ENCODE measurements around the gene CADPS.

The CADPS gene

DNA sequence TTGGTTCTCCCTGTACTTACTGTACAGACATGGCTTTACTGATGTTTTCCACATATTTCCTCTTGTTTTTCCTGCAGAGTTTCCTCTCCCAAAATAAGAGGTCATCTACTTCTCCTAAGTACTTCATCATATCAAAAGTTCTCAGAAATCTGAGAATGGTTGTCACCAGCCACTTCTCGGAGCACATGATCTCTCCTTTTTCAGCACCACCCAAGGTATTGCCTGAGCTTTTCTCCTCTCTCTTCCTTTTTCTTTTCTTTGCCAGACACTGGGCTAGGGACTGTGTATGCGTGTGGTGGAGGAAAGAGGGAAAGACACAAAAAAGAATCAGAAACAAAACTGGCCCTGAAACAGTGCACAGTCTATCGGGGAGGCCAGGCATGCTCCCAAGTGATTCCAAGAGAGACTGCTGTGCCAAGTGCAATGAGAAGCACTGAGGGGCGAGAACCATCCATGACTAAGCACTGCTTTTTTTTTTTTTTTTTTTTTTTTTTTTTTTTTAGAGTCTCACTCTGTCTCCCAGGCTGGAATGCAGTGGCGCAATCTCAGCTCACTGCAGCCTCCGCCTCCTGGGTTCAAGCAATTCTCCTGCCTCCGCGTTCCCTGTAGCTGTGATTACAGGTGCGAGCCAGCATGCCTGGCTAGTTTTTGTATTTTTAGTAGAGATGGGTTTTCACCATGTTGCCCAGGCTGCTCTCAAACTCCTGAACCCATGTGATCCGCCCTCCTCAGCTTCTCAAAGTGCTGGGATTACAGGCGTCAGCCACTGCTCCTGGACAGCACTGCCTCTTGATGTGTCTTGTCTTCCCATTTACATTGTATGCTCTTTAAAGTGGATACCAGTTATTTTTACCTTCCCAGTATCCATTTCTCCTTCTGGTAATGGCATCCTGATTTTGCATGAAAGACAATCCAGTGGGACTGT, 307.9 kb downstream of the CADPS start:
- TF ChIP-seq GATA3 (IDR thresholded peaks at IDR 0.05; ENCODE audit: low read depth, low read length) (no peak), GATA2 (IDR thresholded peaks at IDR 0.05; ENCODE audit: low read depth, low read length) (no peak)

DNA sequence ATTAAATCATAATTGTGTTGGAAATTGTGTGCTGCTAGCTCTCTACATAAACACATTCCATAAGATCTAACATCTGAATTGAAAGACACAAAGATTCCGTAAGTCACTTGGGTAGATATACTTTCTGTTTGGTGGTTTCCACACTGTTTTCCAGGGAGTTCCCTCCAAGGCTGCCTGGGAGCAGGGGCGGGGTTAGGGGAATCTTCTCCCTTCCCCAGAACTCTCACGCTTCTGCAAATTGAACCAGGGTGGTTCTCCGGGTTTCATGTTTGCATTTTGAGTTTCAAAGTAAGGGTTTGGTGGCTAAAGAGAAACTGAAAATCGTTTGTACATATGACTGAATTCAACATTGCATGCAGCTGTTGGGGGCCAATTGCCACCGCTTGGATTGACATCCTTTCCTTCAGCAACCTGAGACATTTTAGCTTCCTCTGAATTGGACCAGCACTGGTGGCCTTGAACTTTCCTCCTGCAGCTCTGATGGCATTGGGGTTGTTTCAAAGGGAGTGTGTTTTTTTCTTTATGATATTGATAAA, 309.1 kb downstream of the CADPS start:
- no peak for TF ChIP-seq GATA2 (IDR thresholded peaks at IDR 0.05; ENCODE audit: low read depth, low read length)
- TF ChIP-seq GATA3 (IDR thresholded peaks at IDR 0.05; ENCODE audit: low read depth, low read length): no peak

DNA sequence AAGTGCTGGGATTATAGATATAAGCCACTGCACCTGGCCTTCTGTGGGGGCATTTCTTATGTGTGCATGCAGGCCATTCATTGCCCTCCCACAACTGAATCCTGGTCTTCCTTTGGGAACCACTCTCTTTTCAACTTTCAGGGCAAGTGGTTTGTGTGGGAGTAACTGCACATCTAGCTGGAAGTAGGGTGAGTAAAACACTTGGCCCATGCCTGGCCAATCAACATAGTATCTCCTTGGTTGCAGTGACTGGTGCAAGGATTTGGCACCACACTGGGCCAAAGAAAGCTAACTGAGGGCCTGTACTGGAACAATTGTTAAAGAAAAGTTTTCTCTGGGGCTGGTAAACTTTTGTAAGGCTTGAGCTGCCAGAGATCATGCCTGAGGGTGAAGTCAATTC, 312.6 kb downstream of the CADPS start:
- no peak for TF ChIP-seq GATA2 (IDR thresholded peaks at IDR 0.05; ENCODE audit: low read depth, low read length)
- TF ChIP-seq GATA3 (IDR thresholded peaks at IDR 0.05; ENCODE audit: low read depth, low read length): no peak

- no peak for TF ChIP-seq GATA2 (IDR thresholded peaks at IDR 0.05; ENCODE audit: low read depth, low read length)
- no peak for TF ChIP-seq GATA3 (IDR thresholded peaks at IDR 0.05; ENCODE audit: low read depth, low read length)
These were observed 313.2 kb downstream of the CADPS start for GRCh38 chr3:62562017-62562416.

- TF ChIP-seq GATA2 (IDR thresholded peaks at IDR 0.05; ENCODE audit: low read depth, low read length) (no peak), GATA3 (IDR thresholded peaks at IDR 0.05; ENCODE audit: low read depth, low read length) (no peak)
These were observed 315.3 kb downstream of the CADPS start for GRCh38 chr3:62559831-62560445.

- TF ChIP-seq GATA2 (IDR thresholded peaks at IDR 0.05; ENCODE audit: low read depth, low read length) (no peak), GATA3 (IDR thresholded peaks at IDR 0.05; ENCODE audit: low read depth, low read length) (no peak)
These were observed 316.6 kb downstream of the CADPS start for GRCh38 chr3:62558549-62559112.

DNA sequence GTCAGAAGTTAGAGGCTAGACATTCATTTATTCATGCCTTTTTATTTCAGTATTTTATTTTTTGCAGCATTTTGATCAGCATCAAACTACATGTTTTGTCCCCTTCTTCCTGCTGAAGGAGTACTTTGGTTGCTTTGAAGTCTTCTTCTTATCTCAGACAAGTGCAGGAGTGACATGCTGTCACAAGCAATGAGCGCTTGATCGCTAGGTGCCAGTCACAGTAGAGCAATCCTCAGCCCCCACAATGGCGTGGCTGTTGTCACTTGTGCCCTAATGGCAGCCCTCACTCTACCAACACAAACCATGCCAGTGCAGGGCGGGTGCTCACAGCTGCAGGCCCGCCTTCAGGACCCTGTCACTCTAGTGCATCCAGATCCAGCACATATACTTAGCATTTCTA, 317.2 kb downstream of the CADPS start:
- TF ChIP-seq GATA3 (IDR thresholded peaks at IDR 0.05; ENCODE audit: low read depth, low read length) (no peak), GATA2 (IDR thresholded peaks at IDR 0.05; ENCODE audit: low read depth, low read length) (no peak)

DNA sequence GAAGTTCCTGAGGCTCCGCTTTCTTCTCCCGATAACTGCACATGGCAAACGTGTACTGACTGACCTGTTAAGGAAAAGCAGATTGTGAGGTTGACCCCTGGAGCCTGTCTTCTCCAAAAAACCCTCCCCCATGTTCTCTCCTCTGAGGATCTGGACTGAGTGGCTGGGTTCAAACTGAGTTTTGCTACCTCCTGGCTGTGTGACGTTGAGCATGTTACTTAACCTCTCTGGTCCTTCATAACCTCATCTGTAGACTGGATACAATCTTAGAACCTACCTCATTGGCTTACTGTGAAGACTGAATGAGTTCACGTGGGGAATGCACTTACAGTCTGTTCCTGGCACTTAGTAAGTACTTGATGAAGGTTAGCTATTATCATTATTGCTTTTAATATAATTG, 317.8 kb downstream of the CADPS start:
- TF ChIP-seq GATA2 (IDR thresholded peaks at IDR 0.05; ENCODE audit: low read depth, low read length): no peak
- TF ChIP-seq GATA3 (IDR thresholded peaks at IDR 0.05; ENCODE audit: low read depth, low read length): no peak

DNA sequence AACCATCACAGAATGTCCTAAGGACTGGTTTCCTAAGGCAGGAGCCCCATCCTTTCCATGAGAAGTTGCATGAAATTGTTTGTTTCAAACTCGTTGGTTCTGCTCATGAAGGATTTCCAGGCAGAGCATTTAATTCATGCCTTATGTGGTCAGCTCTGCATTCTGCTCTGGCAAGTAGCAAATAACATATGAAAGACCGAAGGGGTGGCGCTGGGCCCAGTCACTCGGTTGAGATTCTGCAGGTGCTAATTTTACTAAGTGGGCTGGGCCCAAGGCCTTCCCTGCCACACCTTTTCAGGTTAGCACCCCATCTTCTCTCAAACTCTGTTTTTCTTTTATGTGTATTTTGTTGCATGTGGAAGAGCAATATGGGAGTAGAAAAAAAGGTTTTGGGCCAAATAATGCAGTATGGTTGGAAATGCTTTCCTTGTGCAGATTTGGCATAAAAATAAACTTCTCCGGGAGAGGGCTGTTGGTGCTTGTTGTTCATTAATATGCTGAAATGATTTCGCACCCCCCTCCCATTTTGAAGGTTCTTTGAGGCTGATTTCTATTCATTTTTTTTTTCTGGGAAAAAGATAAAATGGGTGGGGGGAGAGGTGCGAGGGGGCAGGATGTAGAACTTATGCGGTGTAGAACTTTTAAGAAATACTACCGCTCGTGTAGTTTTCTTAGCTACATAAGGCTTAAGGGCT, 318.9 kb downstream of the CADPS start:
- no peak for TF ChIP-seq GATA3 (IDR thresholded peaks at IDR 0.05; ENCODE audit: low read depth, low read length)
- no peak for TF ChIP-seq GATA2 (IDR thresholded peaks at IDR 0.05; ENCODE audit: low read depth, low read length)

GRCh38 chr3:62554264-62554799, 320.9 kb downstream of the CADPS start:
- no peak for TF ChIP-seq GATA2 (IDR thresholded peaks at IDR 0.05; ENCODE audit: low read depth, low read length)
- no peak for TF ChIP-seq GATA3 (IDR thresholded peaks at IDR 0.05; ENCODE audit: low read depth, low read length)

DNA sequence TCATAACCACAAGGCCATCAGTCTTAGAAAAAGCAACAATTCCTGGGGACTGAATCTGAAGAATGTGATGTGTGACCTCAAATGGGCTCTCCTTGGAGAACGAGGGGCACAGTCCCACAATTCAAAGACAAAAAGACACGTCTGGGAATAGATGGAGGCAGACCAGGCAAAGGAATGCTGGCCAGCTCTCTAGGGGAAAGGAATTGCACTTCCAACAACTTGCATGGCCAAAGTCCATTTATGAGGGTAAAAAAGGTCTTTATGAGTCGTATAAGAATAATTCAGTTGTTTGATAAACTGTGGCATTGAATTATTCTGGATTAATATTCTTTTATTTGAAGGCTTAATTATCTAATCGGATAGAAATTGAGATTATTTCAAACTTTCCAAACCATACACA, 321.4 kb downstream of the CADPS start:
- TF ChIP-seq GATA3 (IDR thresholded peaks at IDR 0.05; ENCODE audit: low read depth, low read length) (no peak), GATA2 (IDR thresholded peaks at IDR 0.05; ENCODE audit: low read depth, low read length) (no peak)

DNA sequence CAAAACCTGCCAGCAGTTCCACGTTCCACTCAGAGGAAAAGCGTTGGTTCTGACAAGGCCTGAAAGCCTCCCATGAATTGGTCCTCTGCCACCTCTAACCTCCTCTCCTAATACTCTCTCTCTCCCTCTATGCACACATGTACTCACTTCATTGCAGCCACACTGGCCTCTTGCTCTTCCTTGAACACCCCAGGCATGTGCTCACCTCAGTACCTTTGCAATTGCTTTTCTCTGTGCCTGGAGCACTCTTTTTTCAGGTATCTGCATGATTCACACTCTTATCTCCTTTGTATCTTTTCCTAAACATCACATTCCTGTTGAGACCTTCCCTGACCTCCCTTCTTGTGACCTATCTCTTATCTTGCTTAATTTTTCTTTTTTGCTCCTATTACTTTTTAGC, 323.7 kb downstream of the CADPS start:
- no peak for TF ChIP-seq GATA2 (IDR thresholded peaks at IDR 0.05; ENCODE audit: low read depth, low read length)
- TF ChIP-seq GATA3 (IDR thresholded peaks at IDR 0.05; ENCODE audit: low read depth, low read length): no peak

DNA sequence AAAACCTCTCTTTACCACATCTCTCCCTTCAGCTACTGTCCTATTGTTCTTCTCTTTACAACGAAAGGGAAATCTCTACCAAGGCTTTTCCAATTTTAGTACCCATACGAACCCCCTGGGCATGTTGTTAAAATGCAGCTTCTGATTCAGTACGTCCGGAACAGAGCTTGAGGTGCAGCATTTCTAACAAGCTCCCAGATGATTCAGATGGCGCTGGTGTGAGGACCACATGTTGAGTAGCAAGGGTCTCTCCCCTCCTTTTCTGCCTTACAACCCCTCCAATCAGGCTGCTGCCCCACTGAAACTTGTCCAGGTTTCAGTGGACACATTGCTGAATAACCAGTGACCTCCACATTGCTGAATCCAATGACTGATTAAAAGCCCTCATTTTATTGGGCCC, 324.8 kb downstream of the CADPS start:
- TF ChIP-seq GATA2 (IDR thresholded peaks at IDR 0.05; ENCODE audit: low read depth, low read length) (no peak), GATA3 (IDR thresholded peaks at IDR 0.05; ENCODE audit: low read depth, low read length) (no peak)

Measured in SH-SY5Y (cell line).